GM18907 (cell line): ENCODE data around the gene KPTN.
"Not testable (repeated sequence)": the region's sequence is repeated elsewhere in the genome, so short reads cannot be mapped to it uniquely, and the experiment has no call there.

ENCODE experiments used
- ATAC-seq: cut with Tn5 transposase; IDR thresholded peaks from one replicate; pipeline ENCODE4 v1.9.1; 2021; ENCODE audit warnings: mild to moderate bottlenecking, moderate library complexity; ENCODE audit not compliant: unreplicated experiment

KPTN gene

DNA sequence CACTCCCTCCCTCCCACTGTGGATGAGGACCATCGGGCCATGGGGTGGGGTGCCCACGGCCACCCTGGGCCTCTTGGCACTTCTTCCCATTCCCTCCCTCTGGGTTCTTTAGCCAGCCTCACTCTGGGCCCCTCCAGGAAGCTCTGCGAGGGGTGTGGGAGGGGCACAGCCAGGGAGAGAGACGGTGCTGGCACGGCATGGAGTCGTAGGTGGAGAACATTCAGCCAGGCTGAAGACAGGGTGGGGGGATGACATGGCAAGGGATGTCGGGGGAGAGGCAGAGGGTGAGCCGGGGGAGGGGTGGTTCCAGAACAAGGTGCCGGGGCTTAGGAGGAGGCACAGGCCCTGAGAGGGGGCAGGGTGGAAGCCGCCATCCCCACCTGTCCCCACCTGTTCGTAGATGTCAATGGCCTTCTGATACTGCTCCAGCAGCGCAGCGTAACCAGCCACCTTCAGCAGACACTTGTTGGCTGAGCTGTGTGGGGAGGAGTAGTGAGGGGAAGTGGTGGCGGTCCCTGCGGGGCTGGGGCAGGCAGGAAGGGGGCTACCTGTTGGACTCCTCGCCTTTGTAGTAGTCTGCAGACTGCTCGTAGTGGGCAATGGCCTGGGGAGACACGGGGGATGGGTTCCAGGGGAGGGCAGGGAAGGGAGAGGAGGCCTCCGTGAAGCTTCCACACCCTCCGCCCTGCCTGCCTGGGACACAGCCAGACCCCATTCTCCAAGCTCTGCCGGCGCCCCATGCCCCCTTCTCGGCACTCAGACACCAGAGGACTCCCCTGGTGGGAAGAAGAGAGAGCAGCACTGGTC is 8.8 kb upstream of the KPTN start:
- ATAC-seq = no peak

DNA sequence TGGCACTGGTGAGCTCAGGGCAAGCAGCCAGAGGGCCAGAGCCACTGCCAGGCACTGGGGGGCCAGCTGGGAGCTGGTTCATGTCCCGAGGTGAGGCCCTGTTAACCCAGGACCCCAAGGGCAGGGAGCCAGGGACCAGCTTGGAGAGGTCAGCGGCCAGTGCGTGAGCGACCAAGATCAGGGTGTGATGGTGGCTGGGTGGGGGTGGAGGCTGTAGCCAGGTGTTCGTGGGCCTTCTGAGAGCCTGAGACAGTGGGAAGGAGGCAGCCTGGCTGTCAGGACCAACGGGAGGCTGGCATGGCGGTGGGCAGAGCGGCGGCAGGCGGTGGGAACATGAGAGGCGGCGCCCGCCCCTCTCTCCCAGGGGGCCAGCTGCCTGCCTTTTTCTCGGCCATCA is 8.1 kb upstream of the KPTN start:
- ATAC-seq = no peak

DNA sequence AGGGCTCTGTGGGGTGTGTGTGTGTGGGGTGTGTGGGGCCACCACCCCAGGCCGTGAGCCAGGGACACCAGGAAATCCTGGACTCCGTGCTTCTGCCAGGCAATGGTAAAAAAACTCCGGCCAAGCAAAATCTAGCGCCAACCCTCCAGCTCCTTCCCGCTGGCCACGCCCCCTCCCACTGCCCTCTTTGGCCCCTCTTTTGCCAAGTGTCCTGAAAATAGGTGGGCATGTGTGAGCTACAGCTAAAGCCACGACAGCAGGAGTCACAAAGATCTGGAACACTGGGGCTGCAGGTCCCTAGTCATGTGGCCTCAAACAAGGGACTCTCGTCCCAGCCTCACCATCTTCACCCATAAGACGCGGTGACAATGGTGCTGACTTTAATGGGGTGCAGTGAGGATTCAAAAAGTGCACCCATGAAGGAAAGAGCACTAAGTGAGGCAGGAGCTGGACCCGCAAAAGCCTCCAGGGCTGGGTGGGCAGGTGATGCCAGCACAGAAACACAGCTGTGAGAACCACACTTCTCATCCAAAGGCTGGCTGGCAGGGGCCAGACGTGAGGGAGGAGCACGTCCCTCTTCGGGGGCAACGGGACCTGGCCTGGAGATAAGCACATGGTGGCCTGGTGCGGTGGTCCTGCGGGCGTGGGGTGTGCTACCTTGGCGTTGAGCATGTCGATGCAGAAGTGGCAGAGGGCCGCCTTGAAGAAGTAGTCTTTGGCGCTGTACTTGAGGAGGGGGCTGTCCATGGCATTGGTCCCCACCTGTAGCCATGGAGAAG is 7.5 kb upstream of the KPTN start:
- ATAC-seq = no peak

DNA sequence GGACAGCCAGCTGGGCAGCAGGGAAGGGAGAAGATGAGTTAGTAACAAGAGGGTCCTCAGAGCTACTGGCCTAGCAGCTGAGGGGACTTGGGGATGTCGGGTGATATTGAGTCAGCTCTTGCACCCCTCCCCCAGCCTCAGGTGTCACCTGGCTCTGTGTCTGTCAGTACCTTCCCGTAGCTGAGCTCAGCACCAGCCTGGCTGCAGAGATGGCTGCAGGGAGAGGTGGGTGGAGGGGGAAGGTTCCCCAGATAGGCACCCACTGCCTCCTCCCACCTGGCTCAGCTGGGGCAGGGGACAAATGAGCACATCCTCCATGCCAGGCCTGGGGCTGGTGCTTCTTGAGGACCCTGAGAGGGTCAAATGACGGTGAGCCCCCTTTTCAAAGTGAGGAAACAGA is 6.8 kb upstream of the KPTN start:
- ATAC-seq = no peak

DNA sequence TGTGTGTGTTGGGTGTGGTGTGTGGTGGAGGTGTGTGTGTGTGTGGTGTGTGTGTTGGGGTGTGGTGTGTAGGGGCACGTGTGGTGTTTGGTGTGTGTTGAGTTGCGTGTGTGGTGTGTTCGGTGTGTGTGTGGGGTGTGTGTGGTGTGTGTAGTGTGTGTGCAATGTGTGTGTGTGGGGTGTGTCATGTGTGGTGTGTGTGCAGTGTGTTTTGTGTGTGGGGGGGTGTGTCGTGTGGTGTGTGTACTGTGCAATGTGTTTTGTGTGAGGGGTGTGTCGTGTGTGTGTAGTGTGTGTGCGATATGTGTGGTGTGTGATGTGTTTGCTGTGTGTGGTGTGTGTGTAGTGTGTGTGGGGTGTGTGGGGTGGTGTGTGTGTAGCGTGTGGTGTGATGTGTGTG is 6.0 kb upstream of the KPTN start:
- no peak for ATAC-seq

DNA sequence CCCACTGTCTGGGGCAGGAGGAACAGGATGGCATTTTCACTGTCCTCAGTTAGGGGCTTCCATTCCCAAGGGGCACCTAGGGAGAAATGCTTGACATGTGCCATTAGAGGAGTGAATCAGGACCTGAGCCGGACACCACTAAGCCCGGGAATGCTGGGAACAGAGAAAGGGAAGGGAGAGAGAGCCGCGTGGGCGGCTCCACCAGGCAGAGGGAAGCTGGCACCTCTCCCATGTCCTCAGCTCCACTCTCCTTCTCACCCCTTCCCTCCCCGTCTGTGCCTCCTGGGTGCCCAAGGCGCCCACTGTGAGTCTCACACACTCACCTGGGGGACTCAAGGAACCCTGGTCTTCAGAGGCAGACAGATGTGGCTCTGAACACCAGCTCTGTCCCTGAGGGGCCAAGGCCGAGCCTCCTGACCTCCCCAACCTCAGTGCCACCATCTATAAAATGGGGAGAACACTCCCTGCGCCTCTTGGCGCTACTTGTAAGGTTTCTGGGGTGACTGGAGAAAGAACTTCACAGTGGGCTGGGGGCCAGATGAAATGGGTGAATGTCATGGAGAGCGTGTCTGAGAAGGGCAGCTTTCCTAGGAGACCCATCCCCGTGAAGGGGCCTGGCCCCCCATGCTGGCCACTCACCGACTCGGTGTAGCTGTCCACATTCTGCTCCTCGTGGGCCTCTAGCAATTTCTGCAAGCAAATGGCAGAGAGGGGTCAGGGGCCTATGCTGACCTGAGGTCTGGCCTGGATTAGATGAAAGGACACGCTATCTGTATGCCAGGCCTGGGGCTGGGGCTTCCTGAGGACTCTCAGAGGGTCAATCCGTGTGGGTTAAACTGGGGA is 5.3 kb upstream of the KPTN start:
- ATAC-seq = no peak

DNA sequence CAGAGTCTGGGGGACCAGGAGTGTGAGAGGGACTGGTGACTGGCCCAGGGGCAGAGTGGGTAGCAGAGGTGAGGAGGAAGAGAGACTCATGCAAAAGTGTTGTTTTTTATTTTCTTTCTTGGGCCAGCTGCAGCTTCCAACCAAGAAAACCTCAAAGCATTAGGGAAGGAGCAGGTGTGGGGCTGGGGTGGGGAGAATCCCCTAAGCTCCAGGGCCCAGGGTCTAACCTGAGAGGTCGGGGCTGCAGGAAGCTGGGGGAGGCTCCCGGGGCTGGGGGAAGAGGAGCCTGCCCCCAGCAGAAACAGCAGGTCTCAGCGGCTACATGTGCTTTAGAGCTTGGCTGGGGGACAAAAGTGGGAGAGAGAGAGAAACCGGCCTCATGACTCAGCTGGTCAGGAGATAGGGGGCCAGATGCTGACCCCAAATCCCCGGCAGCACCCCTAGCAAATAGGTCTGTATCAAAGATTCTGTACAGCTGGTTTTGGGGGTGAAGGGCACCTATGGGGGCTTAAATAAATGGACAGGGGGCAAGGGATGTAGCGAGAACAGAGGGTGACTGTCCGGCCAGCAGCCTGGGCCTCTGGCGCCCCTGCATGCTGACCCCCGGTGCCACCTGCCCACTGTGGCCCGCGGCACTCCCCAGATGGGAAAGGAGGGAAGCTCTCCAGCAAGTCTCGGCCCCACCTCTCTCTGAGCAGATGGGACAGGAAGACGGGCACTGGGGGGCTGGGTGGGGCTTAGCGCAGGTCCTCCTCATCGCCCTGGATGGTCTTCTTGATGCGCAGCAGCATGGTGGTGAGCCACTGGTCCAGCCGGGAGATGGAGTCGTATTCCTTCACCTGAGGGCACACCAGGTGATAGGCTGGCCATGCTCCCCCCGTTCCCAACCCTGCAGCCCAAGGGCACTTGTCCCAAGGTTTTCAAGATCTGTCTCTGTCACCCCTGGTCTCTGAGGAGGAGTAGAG is 3.8 kb upstream of the KPTN start:
- ATAC-seq = no peak

DNA sequence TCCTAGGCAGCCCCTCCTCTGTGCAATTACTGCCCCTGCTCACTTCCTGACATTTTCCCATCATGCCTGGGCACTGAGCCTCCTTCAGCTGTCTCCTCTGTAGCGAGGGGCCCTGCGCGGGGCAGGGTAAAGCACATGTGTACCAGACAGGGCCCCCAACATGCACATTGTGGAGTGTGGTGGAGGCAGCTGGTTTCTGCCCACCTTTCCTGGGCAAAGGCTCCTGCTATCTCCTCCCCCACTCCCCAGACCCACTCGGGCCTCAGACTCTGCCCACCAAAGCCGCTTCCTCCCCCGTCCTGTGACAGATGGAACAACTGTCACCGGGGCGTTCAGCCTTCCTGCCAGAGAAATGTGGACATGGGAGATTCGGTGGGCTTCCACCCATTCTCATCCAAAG is 2.9 kb upstream of the KPTN start:
- ATAC-seq = no peak

DNA sequence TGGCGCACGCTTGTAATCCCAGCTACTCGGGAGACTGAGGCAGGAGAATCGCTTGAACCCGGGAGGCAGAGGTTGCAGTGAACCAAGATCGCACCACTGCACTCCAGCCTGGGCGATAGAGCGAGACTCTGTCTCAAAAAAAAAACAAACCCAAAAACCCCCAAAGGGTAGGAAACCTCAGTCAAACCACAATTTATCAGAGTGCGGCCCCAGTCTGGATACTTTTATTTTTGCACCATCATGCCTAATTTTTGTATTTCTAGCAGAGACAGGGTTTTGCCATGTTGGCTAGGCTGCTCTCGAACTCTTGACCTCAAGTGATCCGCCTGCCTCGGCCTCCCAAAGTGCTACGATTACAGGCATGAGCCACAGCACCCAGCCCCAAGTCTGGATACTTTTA is 2.2 kb upstream of the KPTN start:
- ATAC-seq = not testable (repeated sequence)

DNA sequence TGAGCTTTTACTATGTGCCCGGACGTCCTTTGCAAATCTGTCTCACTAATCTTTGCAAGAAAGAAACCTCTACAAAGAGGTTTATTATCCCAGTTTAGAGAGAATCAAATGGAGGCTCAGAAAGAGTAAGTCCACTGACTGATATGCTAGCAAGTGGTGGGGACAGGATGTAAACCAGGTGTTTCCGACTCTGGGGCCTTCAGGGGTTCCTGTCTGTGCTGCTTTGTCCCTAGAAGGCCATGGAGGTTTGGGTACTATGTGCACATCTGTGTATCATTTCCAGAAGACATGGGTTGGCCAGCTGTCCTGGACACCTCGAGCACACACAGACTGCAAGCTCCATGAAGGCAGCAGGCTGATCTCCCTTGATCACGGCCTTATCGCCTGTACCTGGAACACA is 1.2 kb upstream of the KPTN start:
- ATAC-seq = no peak

DNA sequence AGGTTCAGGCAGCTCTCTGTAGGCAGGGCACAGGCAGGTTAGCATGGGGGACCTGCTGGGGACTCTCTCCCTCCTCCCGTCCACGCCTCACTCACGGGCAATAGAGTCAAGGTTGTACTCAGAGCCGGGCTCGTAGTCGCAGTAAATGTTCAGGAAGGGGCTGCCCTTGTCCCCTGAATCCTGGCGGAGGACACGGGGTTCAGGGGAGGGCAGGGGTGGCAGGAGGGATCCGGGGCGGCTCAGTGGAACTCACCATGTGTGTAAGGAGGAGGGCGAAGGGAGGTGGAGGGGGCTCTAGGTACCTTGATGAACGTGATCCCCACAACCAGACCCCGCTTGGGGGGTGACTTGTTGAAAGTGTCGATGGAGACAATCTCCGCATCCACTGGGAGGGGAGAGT is 819 bp downstream of the KPTN start:
- ATAC-seq = no peak

DNA sequence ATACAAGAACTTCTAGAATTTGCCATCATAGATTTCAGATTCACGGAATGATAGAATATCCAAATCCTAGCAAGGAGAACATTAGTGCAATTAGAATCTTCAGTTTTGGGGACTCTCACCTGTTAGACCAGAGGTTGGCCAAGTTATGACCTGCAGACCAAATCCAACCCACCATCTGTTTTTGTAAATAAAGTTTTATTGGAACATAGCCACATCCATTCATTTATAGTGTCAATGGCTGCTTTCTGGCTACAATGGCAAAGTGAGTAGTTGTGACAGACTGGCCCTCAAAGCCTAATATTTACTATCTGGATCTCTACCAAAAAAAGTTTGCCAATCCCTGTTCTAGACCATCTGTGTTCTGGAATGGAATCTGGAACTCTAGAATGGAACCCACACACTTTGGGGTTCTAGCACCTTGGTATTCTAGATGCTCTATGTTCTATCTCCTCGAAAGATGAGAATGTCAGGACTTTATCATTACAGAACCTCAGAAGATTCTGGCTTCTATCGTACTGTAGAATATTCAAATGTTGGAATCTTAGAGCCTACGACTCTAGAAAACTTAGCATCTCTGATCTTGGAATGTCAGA is 2.5 kb downstream of the KPTN start:
- ATAC-seq = no peak

DNA sequence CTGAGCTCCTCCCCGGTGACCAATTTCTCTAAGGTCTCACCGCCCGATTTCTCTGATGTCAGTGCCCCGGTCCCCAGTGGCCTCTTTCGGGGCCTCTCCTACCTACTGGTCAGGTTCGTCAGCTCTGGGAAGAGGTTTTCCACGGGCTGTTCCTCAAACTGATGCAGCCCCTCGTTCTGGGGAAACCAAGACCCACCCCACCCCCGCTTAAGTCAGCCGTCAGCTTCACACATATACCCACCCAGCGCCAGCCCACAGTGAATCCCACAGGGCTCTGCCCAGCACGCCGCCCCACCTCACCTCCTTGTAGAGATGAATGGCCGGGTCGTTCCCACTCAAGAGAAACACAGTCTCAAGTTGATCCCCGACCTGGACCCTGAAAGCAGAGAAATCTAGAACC is 3.4 kb downstream of the KPTN start:
- ATAC-seq = no peak

DNA sequence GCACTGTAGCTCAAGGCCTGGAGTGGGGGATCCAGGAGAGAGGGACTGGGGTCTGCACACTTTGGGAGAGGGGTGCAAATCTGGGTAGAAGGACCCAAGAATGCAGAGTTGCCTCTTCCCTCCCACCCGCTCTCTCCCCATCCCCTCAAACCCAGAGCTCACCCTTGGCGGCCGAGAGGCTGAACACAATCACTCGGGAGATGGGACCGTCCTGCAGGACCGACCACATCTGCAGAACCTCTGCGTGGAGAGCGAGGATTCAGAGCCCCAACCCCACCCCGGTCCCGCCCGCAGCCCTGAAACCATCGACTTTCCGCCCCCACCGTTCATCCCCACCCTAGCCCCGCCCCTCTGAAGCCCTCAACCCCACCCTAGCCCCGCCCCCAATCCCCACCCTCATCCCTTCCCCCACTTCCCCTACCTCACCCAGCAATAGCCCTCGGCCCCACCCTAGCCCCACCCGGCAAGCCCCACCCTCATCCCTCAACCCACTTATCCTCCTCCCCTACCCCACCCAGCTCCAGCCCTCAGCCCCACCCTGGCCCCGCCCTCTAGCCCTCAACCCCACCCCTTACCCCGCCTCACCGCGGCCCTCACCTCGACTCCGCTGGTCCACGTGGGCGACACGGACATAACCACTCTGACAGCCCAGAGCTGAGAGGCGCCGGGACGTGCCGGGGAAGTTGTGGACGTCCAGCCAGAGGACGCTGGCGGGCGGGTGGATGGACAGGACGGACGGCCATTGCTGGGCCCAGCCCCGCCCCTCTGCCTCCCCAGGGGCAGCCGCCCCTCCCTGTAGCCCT is 4.1 kb downstream of the KPTN start:
- no peak for ATAC-seq

DNA sequence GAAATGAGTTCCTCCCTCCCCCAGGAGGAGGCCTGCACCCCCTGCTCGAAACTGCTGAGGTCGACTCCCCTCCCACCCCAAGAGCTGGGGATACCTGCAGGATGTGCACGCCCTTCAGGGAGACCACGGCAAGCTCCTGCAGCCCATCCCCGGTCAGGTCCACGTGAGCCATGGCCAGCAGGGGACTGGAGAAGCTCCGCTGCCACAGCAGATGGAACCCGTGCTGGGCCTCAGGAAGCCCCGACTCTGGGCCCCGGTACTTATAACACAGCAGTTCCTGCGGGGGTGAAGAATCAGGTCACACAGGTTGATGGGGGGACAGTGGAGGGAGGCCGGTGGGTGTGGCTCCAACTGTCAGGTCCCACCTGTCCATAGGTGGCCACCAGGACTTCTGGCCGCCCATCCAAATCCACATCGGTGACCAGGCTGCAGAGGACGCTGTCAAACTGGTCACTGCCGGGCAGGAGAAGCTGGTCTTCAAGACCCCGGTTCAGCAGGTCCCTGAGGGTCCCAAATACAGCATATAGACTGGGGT is 7.5 kb downstream of the KPTN start:
- ATAC-seq = no peak

DNA sequence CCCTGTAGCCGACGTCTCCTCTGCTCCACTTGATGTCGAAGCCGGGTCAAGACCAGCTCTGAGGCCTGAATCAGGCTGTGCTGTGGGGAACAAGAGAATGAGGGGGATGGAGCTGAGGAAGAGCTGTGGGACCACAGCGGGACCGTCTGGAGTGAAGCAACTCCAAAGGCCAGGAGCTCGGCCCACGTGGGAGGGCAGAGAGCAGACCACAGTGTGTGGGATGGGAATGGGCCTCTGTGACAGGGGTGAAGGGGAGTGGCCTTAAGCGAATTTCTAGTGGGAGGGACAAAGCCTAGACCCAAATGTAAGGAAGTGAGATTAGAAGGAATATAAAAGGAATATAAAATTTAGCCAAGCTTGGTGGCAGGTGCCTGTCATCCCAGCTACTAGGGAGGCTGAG is 8.6 kb downstream of the KPTN start:
- no peak for ATAC-seq

DNA sequence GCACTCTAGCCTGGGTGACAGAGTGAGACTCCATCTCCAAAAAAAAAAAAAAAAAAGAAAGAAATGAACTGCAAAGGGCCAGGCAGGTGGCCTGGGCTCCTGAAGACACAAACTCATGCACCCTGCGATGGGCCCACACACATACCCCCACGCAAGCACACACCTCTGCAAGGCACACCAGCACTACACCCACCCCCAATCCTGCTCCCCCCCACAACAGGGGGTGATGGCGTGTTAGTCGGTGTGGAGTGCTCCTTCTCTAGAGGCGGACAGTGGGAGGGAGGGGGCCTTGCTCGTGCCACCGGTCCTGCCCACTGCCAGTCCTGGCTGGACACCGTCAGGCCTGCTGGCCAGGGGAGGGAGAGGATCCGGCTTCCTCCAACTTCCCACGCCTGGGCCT is 10.7 kb downstream of the KPTN start:
- ATAC-seq = no peak

DNA sequence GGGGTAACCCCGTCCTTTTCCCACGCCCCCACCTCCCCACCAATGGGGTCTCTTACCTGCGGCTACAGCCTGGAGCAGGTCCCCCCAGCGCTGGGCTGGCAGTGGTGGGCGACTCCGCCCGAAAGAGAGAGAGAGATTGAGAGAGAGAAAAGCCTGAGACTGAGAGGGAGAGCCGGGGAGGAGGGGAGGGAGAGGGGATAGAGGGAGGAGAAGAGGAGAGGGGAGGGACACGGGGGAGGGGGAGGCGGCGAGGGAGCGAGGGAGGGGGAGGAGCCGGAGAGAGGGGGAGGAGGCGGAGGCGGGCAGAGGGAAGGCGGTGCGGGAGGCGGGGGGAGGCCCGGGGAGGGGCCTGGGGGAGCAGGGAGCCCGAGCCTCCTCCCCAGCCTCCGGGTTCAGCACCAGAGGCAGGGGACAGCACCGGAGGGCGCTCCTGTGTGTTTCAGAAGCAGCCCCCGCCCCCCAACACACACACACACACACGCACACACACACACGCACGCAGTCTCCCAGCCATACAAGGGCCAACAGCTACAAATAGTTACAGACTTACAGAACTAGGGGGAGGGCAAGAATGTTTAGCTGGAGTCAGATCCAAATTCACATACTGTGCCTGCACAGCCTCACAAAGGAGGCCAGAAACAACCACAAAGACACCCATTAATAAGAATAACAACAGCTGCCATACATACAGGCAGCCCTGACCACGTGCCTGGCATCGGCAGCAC is 12.1 kb downstream of the KPTN start, which contains the start of gene SLC8A2:
Gene SLC8A2 (minus strand): TSS at position 161 of the 725 bp plus-strand sequence. CDS start 5,490 bp downstream, outside the sequence.
- ATAC-seq = no peak
